K562 (cell line): ENCODE measurements around the gene SAMM50. TPM values are rescaled to one million over a fixed set of nuclear protein-coding genes. Genes with fewer than 3 reads are reported as not detected.

Experiments used
- ATAC-seq: fragments of 200-7000 bp; cut with Tn5 transposase; 3 replicates; pipeline ENCODE4 v1.9.1; 2020; ENCODE audit warnings: moderate library complexity
- BruUV-seq: library from RNA; stranded (reverse); fragments of 400-500 nt; replicated peaks from 2 replicates; lab custom pipeline; 2021; lab: Mats Ljungman, UMichigan
- CTCF ChIA-PET: fragments of 300-600 bp; formaldehyde crosslinking; extraction: SDS; loops from one replicate; lab custom pipeline; 2021; ENCODE audit warnings: low intra/inter-chr PET ratio; lab: Yijun Ruan, JAX
- POLR2A ChIA-PET: fragments of 300-600, 350-650 bp; sonication (Branson Sonifier 250); formaldehyde crosslinking; extraction: SDS; loops from one replicate; lab custom pipeline; 2021; ENCODE audit warnings: antibody characterized with exemption, inconsistent platforms; lab: Yijun Ruan, JAX
- DNase-seq, 4 experiments: peaks; one replicate each; pipeline versions ENCODE4 v3.0.0 to v3.0.0-alpha.2; 2011 to 2018; ENCODE audit warnings: low spot score in 3 of 4, mixed read lengths in 3 of 4; ENCODE audit errors: extremely low read depth in 1 of 4
- FAIRE-seq: peaks from 2 replicates; lab custom pipeline; 2011; peaks lifted over from hg19 to GRCh38; lab: Jason Lieb, UNC
- H2AFZ ChIP-seq: 2 replicates; pipeline ENCODE4 v1.6.0; 2011; ENCODE audit warnings: low read depth, low read length, control low read depth, inconsistent platforms
- H3K27ac ChIP-seq: fragments of 200-600 bp; 3 replicates; pipeline ENCODE4 v1.8.0; 2011; ENCODE audit warnings: low read depth, mild to moderate bottlenecking, control low read depth, inconsistent platforms, low read length, moderate library complexity, mixed read lengths; ENCODE audit errors: extremely low read depth
- H3K27me3 ChIP-seq, 2 experiments: fragments of 300-600 bp in 1 of 2; 2 replicates in 1 of 2; 3 replicates in 1 of 2; pipeline versions ENCODE4 v1.6.0 to v1.8.0; 2011; ENCODE audit warnings: inconsistent platforms in 2 of 2, low read length in 2 of 2, mild to moderate bottlenecking in 1 of 2, mixed read lengths in 1 of 2, moderate library complexity in 1 of 2; ENCODE audit not compliant: control insufficient read depth in 2 of 2, insufficient read depth in 2 of 2
- H3K36me3 ChIP-seq: fragments of 300-600 bp; 3 replicates; pipeline ENCODE4 v1.8.0; 2011; ENCODE audit warnings: mild to moderate bottlenecking, low read length, inconsistent platforms; ENCODE audit not compliant: control insufficient read depth, insufficient read depth
- H3K4me1 ChIP-seq, 2 experiments: fragments of 200-600 bp in 1 of 2; replicated peaks in 1 of 2; 2 replicates in 1 of 2; 3 replicates in 1 of 2; pipeline versions ENCODE4 v1.5.1 to v1.8.0; 2011; ENCODE audit warnings: inconsistent platforms in 2 of 2, low read length in 2 of 2, mild to moderate bottlenecking in 1 of 2, mixed read lengths in 1 of 2, moderate library complexity in 1 of 2; ENCODE audit not compliant: control insufficient read depth in 2 of 2, insufficient read depth in 2 of 2
- H3K4me2 ChIP-seq: 2 replicates; pipeline ENCODE4 v1.6.1; 2011; ENCODE audit warnings: low read length, control low read depth, inconsistent platforms, mixed read lengths; ENCODE audit not compliant: insufficient read depth
- H3K4me3 ChIP-seq: fragments of 200-600 bp; sonication (generic), shearing (Covaris generic); 2 replicates; pipeline ENCODE4 v1.5.1; 2016; ENCODE audit warnings: control low read depth, inconsistent platforms
- H3K79me2 ChIP-seq: fragments of 200-600 bp; 3 replicates; pipeline ENCODE4 v1.8.0; 2011; ENCODE audit warnings: low read length, inconsistent platforms; ENCODE audit not compliant: control insufficient read depth, insufficient read depth
- H3K9ac ChIP-seq, 2 experiments: 2 replicates each; pipeline versions ENCODE4 v1.6.0 to v1.6.1; 2011; ENCODE audit warnings: low read depth in 2 of 2, low read length in 2 of 2, control low read depth in 1 of 2, inconsistent platforms in 1 of 2, mild to moderate bottlenecking in 1 of 2, mixed read lengths in 1 of 2; ENCODE audit not compliant: insufficient read depth in 1 of 2
- H3K9me1 ChIP-seq: one replicate; pipeline ENCODE4 v1.6.0; 2011; ENCODE audit warnings: inconsistent platforms, mild to moderate bottlenecking, low read length, moderate library complexity; ENCODE audit not compliant: control insufficient read depth, insufficient read depth
- H3K9me3 ChIP-seq: replicated peaks from 2 replicates; pipeline ENCODE4 v1.5.1; 2011; ENCODE audit warnings: low read depth, low read length, inconsistent platforms; ENCODE audit not compliant: control insufficient read depth, insufficient read depth
- H4K20me1 ChIP-seq: replicated peaks from 2 replicates; pipeline ENCODE4 v1.6.1; 2011; ENCODE audit warnings: low read length, inconsistent platforms, mixed read lengths; ENCODE audit not compliant: control insufficient read depth, insufficient read depth
- CHD4 ChIP-seq: fragments of 200-600 bp; sonication (generic); IDR thresholded peaks from 3 replicates; pipeline ENCODE4 v1.6.1; 2012; ENCODE audit warnings: low read depth, mild to moderate bottlenecking, mixed read lengths, low read length, inconsistent platforms; ENCODE audit not compliant: insufficient read depth, insufficient replicate concordance, poor library complexity, severe bottlenecking
- LARP7 ChIP-seq: fragments of 450-650 bp; IDR thresholded peaks from 2 replicates; pipeline ENCODE4 v1.6.1; 2016
- PRPF4 ChIP-seq: fragments of 200-400 bp; formaldehyde crosslinking; IDR thresholded peaks from one replicate; pipeline ENCODE4 v1.6.1; 2017; ENCODE audit warnings: low read length, low read depth, mild to moderate bottlenecking; ENCODE audit not compliant: insufficient read depth, poor library complexity, severe bottlenecking
- STAT5A ChIP-seq: IDR thresholded peaks from 2 replicates; pipeline ENCODE4 v1.6.1; 2012; ENCODE audit warnings: low read length, inconsistent platforms, borderline replicate concordance
- ZNF668 ChIP-seq: fragments of 250-450 bp; sonication (Bioruptor Pico); IDR thresholded peaks from 2 replicates; pipeline ENCODE4 v1.8.0; 2022; ENCODE audit warnings: mild to moderate bottlenecking, inconsistent platforms
- WGBS: fragments of 100-300 bp; shearing (Covaris generic); methylation state at CpG from one replicate; pipeline ENCODE4 v1.1.6; 2016; ENCODE audit warnings: low coverage, mixed read lengths; ENCODE audit not compliant: insufficient coverage; ENCODE audit errors: missing lambda C conversion rate; 5-methylcytosine and 5-hydroxymethylcytosine counted together
- in situ Hi-C: fragments of 300-500 bp; cut with MboI; formaldehyde crosslinking; loops from 4 replicates; pipeline ENCODE4 v1.15.0; 2018; ENCODE audit warnings: inconsistent platforms, mixed read lengths
- intact Hi-C: fragments of 100-400 bp; cut with micrococcal nuclease; formaldehyde crosslinking; loops from 2 replicates; pipeline ENCODE4 v1.14.2; 2022
- polyA plus RNA-seq, 8 experiments: library from polyadenylated mRNA; depleted of rRNA in 4 of 8; stranded (reverse) in 5 of 8; unstranded in 3 of 8; fragments of >200 nt; fragmentation: Nextera tagmentation in 2 of 8; fragmentation: Illumina TruSeq in 1 of 8; extraction: Ambion mirVana in 2 of 8; extraction: Trizol in 1 of 8; gene quantifications; 2 replicates each; pipeline versions ENCODE4 v1.2.1 to v1.2.3, GENCODE V29; 2011 to 2014; ENCODE audit warnings: inconsistent platforms in 1 of 8, missing spikeins in 1 of 8
- total RNA-seq, 7 experiments: library from RNA; depleted of rRNA in 6 of 7; stranded (reverse); fragments of >200 nt in 6 of 7; fragmentation: Illumina TruSeq in 2 of 7; extraction: Trizol in 2 of 7; gene quantifications; 2 replicates each; pipeline versions ENCODE4 v1.2.1 to v1.2.3, GENCODE V29; 2011 to 2021; ENCODE audit warnings: low replicate concordance in 1 of 7
- TF ChIP-seq, protein P1 (sequence below): fragments of 250-450 bp; sonication (Bioruptor Pico); IDR thresholded peaks from 2 replicates; pipeline ENCODE4 v1.5.0; 2021

SAMM50 gene
- total and polyA plus RNA-seq, 9 of the 15 experiments (the other 6 are each of a cell fraction or from before 2014, with no cell fraction given), result 14.6 to 49.3 (median 38.1) TPM

DNA sequence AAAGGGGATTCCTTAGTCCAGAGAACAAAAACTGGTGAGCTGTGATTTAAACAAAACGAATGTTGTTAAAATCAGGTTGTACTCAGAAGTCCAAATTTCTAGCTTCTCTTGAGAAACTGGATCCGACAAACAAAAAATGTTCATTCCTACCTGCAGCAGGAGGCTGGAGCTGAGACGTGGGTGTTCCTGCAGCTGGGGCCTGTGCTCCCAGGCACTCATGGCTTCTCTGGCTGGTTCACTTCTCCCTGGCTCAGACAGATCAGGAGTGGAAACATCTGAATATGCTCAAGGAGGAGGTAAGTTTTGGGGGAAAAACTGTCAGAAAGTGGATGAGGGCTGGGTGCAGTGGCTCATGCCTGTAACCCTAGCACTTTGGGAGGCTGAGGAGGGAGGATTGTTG is 44.1 kb downstream of the SAMM50 start:
- no peak for FAIRE-seq
- peaks cover 30% of the 10 kb centered on the region; the same call in 1 of the 3 replicates for H3K36me3 ChIP-seq
- no peak overlapping the region for H2AFZ ChIP-seq
- TF ChIP-seq ZNF668 (CRISPR knock-in tag) (no peak), LARP7 (no peak), CHD4 (no peak), PRPF4 (no peak), STAT5A (no peak)
- TF ChIP-seq, protein P1, sequence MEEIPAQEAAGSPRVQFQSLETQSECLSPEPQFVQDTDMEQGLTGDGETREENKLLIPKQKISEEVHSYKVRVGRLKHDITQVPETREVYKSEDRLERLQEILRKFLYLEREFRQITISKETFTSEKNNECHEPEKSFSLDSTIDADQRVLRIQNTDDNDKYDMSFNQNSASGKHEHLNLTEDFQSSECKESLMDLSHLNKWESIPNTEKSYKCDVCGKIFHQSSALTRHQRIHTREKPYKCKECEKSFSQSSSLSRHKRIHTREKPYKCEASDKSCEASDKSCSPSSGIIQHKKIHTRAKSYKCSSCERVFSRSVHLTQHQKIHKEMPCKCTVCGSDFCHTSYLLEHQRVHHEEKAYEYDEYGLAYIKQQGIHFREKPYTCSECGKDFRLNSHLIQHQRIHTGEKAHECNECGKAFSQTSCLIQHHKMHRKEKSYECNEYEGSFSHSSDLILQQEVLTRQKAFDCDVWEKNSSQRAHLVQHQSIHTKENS (CRISPR knock-in tag), result no peak
- 84% methylated on average over 3 of the region's 3 CpGs for WGBS
- no peaks in the 10 kb centered on the region for H3K9me1 ChIP-seq
- no peaks in the 10 kb centered on the region for H3K79me2 ChIP-seq
- H3K27ac ChIP-seq, result no peak overlapping the region
- H3K9me3 ChIP-seq, result no peaks in the 10 kb centered on the region
- no TSS peak for BruUV-seq
- H3K4me2 ChIP-seq, result no peak overlapping the region
- H3K4me1 ChIP-seq, result peaks cover 7% of the 10 kb centered on the region in 2 experiments; a peak in 4 of 5 replicates
- intact Hi-C loops (loop anchor here (10.0 kb wide), 1 partner anchor 625 kb away; no protein-coding TSS in a partner anchor), in situ Hi-C loops (loop anchor here (5.0 kb wide), 1 partner anchor 78 kb away; no protein-coding TSS in a partner anchor)
- no peaks in the 10 kb centered on the region for H4K20me1 ChIP-seq
- ChIA-PET POLR2A (interaction anchor here (0.6 kb wide), 1 partner anchor 1171 kb away, joined by 3 read pairs; no protein-coding TSS in a partner anchor), CTCF (no interaction called here)
- no peaks in the 10 kb centered on the region for H3K27me3 ChIP-seq
- no peak for DNase-seq
- no peak overlapping the region for H3K9ac ChIP-seq
- no peak for ATAC-seq
- no peak overlapping the region for H3K4me3 ChIP-seq
